MM.1S (cell line): ENCODE results near the gene MYLK.

ENCODE experiments used
- DNase-seq: peaks from one replicate; pipeline ENCODE4 v3.0.0-alpha.2; 2015
- H2AFZ ChIP-seq: fragments of 300-600 bp; sonication (generic); 2 replicates; pipeline ENCODE4 v1.6.0; 2016; ENCODE audit warnings: antibody characterized with exemption, low read length
- H3F3A ChIP-seq: fragments of 300-600 bp; sonication (generic); 2 replicates; pipeline ENCODE4 v1.6.1; 2016; ENCODE audit warnings: mild to moderate bottlenecking, antibody characterized with exemption, low read length, moderate library complexity, mixed read lengths; ENCODE audit not compliant: insufficient read depth
- H3K27ac ChIP-seq: fragments of 300-600 bp; sonication (generic); 2 replicates; pipeline ENCODE4 v1.5.1; 2016; ENCODE audit warnings: mild to moderate bottlenecking, low read length
- H3K27me3 ChIP-seq: fragments of 300-600 bp; sonication (generic); replicated peaks from 2 replicates; pipeline ENCODE4 v1.6.0; 2016; ENCODE audit warnings: low read length; ENCODE audit not compliant: insufficient read depth
- H3K36me3 ChIP-seq: fragments of 300-600 bp; sonication (generic); replicated peaks from 2 replicates; pipeline ENCODE4 v1.6.1; 2016; ENCODE audit warnings: mild to moderate bottlenecking, low read length, mixed read lengths; ENCODE audit not compliant: insufficient read depth
- H3K4me1 ChIP-seq: fragments of 300-600 bp; sonication (generic); 2 replicates; pipeline ENCODE4 v1.6.1; 2016; ENCODE audit warnings: low read length, mixed read lengths
- H3K4me2 ChIP-seq: fragments of 300-600 bp; sonication (generic); 2 replicates; pipeline ENCODE4 v1.6.0; 2016; ENCODE audit warnings: low read depth, low read length
- H3K4me3 ChIP-seq: fragments of 300-600 bp; sonication (generic); 2 replicates; pipeline ENCODE4 v1.5.1; 2016; ENCODE audit warnings: low read length, mixed read lengths
- H3K79me2 ChIP-seq: fragments of 300-600 bp; sonication (generic); 2 replicates; pipeline ENCODE4 v1.6.1; 2016; ENCODE audit warnings: mixed run types, low read length, mixed read lengths
- H3K9ac ChIP-seq: fragments of 300-600 bp; sonication (generic); 2 replicates; pipeline ENCODE4 v1.6.1; 2016; ENCODE audit warnings: low read length, mixed read lengths
- H3K9me2 ChIP-seq: fragments of 300-600 bp; sonication (generic); replicated peaks from 2 replicates; pipeline ENCODE4 v1.6.1; 2016; ENCODE audit warnings: mild to moderate bottlenecking, low read length, mixed read lengths; ENCODE audit not compliant: insufficient read depth
- H3K9me3 ChIP-seq: fragments of 300-600 bp; sonication (generic); replicated peaks from 2 replicates; pipeline ENCODE4 v1.6.1; 2016; ENCODE audit warnings: mild to moderate bottlenecking, low read length, mixed read lengths; ENCODE audit not compliant: insufficient read depth
- H4K20me1 ChIP-seq: fragments of 300-600 bp; sonication (generic); 2 replicates; pipeline ENCODE4 v1.6.1; 2016; ENCODE audit warnings: mild to moderate bottlenecking, low read length, moderate library complexity, mixed read lengths; ENCODE audit not compliant: insufficient read depth
- EZH2 ChIP-seq: fragments of 300-600 bp; sonication (generic); optimal IDR thresholded peaks from 2 replicates; pipeline ENCODE3; 2017; ENCODE audit warnings: low read depth, mild to moderate bottlenecking, antibody characterized with exemption, low read length, mixed read lengths
- EZH2phosphoT487 ChIP-seq: fragments of 300-600 bp; sonication (generic); IDR thresholded peaks from 2 replicates; pipeline ENCODE4 v1.6.1; 2018; ENCODE audit warnings: antibody characterized with exemption, low read length
- TF ChIP-seq, protein P1 (sequence below): fragments of 300-600 bp; sonication (generic); IDR thresholded peaks from 2 replicates; pipeline ENCODE4 v1.5.1; 2016; ENCODE audit warnings: antibody characterized with exemption, low read length, mixed read lengths

Gene MYLK

GRCh38 chr3:123626881-123627280 lies 257.3 kb downstream of the MYLK start:
- Histone ChIP-seq H2AFZ (no peak overlapping the region), H3K9me3 (no peaks in the 10 kb centered on the region), H3K27ac (no peak overlapping the region), H3K36me3 (no peaks in the 10 kb centered on the region), H3K9ac (no peak overlapping the region), H3K79me2 (no peaks in the 10 kb centered on the region), H3K27me3 (no peaks in the 10 kb centered on the region), H3K9me2 (no peaks in the 10 kb centered on the region), H3K4me1 (no peaks in the 10 kb centered on the region), H3K4me3 (no peak overlapping the region), H3F3A (no peaks in the 10 kb centered on the region), H3K4me2 (no peak overlapping the region), H4K20me1 (no peaks in the 10 kb centered on the region)
- TF ChIP-seq, protein P1, sequence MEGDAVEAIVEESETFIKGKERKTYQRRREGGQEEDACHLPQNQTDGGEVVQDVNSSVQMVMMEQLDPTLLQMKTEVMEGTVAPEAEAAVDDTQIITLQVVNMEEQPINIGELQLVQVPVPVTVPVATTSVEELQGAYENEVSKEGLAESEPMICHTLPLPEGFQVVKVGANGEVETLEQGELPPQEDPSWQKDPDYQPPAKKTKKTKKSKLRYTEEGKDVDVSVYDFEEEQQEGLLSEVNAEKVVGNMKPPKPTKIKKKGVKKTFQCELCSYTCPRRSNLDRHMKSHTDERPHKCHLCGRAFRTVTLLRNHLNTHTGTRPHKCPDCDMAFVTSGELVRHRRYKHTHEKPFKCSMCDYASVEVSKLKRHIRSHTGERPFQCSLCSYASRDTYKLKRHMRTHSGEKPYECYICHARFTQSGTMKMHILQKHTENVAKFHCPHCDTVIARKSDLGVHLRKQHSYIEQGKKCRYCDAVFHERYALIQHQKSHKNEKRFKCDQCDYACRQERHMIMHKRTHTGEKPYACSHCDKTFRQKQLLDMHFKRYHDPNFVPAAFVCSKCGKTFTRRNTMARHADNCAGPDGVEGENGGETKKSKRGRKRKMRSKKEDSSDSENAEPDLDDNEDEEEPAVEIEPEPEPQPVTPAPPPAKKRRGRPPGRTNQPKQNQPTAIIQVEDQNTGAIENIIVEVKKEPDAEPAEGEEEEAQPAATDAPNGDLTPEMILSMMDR = no peak
- TF ChIP-seq EZH2 = no peak
- no peak for DNase-seq

DNA sequence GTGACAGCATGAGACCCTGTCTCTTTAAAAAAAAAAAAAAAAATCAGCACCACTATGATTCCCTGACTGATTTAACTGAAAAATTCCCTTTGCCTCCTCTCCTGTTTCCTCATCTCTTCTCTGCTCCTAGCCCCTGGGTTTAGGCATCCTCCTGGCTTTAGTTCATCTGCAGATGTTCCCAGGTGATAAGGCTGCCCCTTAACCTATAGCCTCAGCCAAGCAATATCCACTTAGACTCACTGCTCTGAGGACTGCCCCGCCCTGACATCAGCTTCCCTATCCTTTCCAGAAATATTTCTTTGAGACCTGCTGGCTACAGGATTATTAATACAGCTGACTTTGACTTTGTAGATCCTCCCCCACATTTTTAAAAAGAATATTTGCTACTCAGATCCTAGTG lies 259.8 kb downstream of the MYLK start:
- H3K79me2 ChIP-seq = no peaks in the 10 kb centered on the region
- no peaks in the 10 kb centered on the region for H3F3A ChIP-seq
- H3K9me3 ChIP-seq = no peaks in the 10 kb centered on the region
- no peak overlapping the region for H3K9ac ChIP-seq
- TF ChIP-seq, protein P1 = no peak
- TF ChIP-seq EZH2 (no peak), EZH2phosphoT487 (no peak)
- no peaks in the 10 kb centered on the region for H4K20me1 ChIP-seq
- H3K9me2 ChIP-seq = no peaks in the 10 kb centered on the region
- no peaks in the 10 kb centered on the region for H3K27me3 ChIP-seq
- no peaks in the 10 kb centered on the region for H3K4me1 ChIP-seq
- H3K4me2 ChIP-seq = no peak overlapping the region
- no peak for DNase-seq
- H3K27ac ChIP-seq = no peak overlapping the region
- H2AFZ ChIP-seq = no peak overlapping the region
- H3K36me3 ChIP-seq = no peaks in the 10 kb centered on the region
- H3K4me3 ChIP-seq = no peak overlapping the region

- Histone ChIP-seq H3K4me2 (no peak overlapping the region), H3K9me2 (no peaks in the 10 kb centered on the region), H3F3A (no peaks in the 10 kb centered on the region), H2AFZ (no peak overlapping the region), H3K9me3 (no peaks in the 10 kb centered on the region), H3K27me3 (no peaks in the 10 kb centered on the region), H3K79me2 (no peaks in the 10 kb centered on the region), H3K36me3 (no peaks in the 10 kb centered on the region), H3K4me3 (no peak overlapping the region), H3K4me1 (no peaks in the 10 kb centered on the region), H4K20me1 (no peaks in the 10 kb centered on the region), H3K27ac (no peak overlapping the region), H3K9ac (no peak overlapping the region)
- no peak for TF ChIP-seq EZH2
- no peak for TF ChIP-seq EZH2phosphoT487
- TF ChIP-seq, protein P1 = no peak
- DNase-seq = no peak
Measured at GRCh38 chr3:123623346-123623880, 260.7 kb downstream of the MYLK start.
